ENCODE data around the gene PFKFB1. TPM values are rescaled to one million over a fixed set of nuclear protein-coding genes. Genes with fewer than 3 reads are reported as not detected.

Gene PFKFB1
- total RNA-seq, 4 donors from 2014 or later: not detected

DNA sequence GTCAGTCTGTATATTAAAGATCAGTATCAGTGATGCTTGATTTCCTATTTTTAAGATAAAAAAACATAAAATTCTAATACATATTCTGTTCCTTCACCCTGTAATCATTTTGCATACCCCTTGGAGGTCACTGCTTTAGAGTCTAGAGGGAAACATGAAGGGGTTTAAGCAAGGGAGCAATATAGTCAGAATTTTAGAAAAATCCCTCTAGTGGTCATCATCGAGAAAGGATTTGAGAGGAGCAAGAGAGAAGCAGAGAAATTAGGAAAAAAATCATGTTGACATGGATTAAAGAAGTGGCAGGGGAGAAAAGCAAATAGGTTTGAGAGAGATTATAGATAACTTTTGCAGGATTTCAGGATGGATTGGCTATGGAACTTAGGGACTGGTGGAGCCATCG, 17.3 kb upstream of the PFKFB1 start:
- Histone ChIP-seq H3K27ac (no peak overlapping the region), H3K4me3 (no peak overlapping the region), H3K27me3 (no peaks in the 10 kb centered on the region), H3K4me1 (peaks cover 6 to 30% (median 10%) of the 10 kb centered on the region in 3 donors), H3K9me3 (no peaks in the 10 kb centered on the region), H3K36me3 (peaks cover 0 to 10% (median 0%) of the 10 kb centered on the region in 3 donors)
- WGBS, 2 donors: 33 to 54% methylated on average over 2 of the region's 2 CpGs
- no peak for TF ChIP-seq POLR2A (IDR thresholded peaks at IDR 0.05)
- TF ChIP-seq, protein P1, sequence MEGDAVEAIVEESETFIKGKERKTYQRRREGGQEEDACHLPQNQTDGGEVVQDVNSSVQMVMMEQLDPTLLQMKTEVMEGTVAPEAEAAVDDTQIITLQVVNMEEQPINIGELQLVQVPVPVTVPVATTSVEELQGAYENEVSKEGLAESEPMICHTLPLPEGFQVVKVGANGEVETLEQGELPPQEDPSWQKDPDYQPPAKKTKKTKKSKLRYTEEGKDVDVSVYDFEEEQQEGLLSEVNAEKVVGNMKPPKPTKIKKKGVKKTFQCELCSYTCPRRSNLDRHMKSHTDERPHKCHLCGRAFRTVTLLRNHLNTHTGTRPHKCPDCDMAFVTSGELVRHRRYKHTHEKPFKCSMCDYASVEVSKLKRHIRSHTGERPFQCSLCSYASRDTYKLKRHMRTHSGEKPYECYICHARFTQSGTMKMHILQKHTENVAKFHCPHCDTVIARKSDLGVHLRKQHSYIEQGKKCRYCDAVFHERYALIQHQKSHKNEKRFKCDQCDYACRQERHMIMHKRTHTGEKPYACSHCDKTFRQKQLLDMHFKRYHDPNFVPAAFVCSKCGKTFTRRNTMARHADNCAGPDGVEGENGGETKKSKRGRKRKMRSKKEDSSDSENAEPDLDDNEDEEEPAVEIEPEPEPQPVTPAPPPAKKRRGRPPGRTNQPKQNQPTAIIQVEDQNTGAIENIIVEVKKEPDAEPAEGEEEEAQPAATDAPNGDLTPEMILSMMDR (IDR thresholded peaks at IDR 0.05): peak in 1 of 6 experiments; percentile 11
- intact Hi-C loops (cut with DNase I): no loop called here
- no peak for DNase-seq

DNA sequence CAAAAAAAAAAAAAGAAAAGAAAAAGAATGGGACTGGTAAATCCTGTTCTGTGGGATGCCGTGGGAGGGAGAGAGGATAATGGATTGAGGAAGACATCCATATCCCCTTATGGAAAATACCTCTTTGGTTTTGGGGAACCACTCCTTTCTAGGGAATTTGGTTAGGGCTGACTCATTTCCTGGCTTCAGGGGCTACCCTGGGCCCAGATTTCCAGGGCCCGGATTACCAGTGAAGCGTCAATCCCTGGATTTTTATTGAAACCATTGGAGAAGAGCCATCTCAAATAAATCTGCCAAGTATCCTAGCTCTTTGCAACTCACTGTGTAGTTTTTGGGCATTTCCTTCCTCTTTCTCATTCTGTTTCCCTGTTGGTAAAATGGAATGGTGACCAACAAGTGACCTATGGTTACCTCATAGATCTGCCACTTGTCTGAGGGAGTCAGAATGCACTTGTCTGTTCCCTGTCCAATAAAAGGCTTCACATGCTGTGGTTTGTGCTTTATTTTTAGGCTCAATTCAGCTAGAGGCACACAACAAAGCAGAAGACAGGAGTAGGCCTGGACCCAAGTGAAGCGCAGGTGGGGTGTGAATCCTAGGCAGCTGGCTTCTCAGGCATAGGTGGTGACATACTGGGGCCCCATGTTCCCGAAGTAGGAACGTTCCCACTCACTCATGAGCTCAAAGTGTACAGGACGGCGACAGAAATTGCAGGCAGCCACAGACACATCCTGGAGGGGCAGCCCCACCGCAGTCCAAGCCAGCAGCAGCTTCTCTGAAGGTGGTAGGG, 14.8 kb upstream of the PFKFB1 start:
- Histone ChIP-seq H3K4me1 (peaks cover 6 to 50% (median 10%) of the 10 kb centered on the region in 3 donors), H3K9me3 (no peaks in the 10 kb centered on the region), H3K4me3 (no peak overlapping the region), H3K27me3 (no peaks in the 10 kb centered on the region), H3K36me3 (peaks cover 0 to 35% (median 0%) of the 10 kb centered on the region in 3 donors), H3K27ac (peak overlapping the region; percentile 7 to 73 (median 60))
- 8 to 42% methylated on average over 3 to 8 of the region's 9 CpGs for WGBS, 2 donors
- TF ChIP-seq POLR2A (IDR thresholded peaks at IDR 0.05): no peak
- TF ChIP-seq, protein P1 (IDR thresholded peaks at IDR 0.05): no peak
- intact Hi-C loops (cut with DNase I): no loop called here
- DNase-seq: no peak

DNA sequence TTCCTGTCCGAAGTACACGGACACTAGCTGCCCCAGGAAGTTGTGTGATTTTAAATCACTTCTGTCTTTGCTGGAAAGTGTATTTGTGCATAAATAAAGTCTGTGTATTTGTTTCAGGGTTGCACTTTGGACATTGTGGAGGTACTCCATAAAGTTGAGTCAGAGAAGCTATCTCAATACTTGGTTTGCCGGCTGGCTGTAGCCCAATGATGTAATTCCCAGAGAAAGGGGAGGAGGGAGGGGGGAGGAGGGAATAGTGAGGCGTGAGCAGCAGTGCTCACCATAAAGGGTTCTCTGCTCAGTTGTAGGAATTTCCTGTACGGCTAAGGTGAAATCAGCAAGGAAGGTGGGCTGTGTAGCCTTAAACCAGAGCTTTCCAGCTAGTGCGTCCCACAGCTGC, 13.7 kb upstream of the PFKFB1 start:
- DNase-seq: no peak
- intact Hi-C loops (cut with DNase I): no loop called here
- Histone ChIP-seq H3K4me1 (peaks cover 6 to 60% (median 10%) of the 10 kb centered on the region in 3 donors), H3K27me3 (no peaks in the 10 kb centered on the region), H3K9me3 (no peaks in the 10 kb centered on the region), H3K36me3 (peaks cover 0 to 46% (median 0%) of the 10 kb centered on the region in 3 donors), H3K27ac (peak overlapping the region; percentile 53 to 73 (median 58)), H3K4me3 (no peak overlapping the region)
- TF ChIP-seq, protein P1 (IDR thresholded peaks at IDR 0.05): no peak
- no peak for TF ChIP-seq POLR2A (IDR thresholded peaks at IDR 0.05)
- 47 to 58% methylated on average over 3 to 6 of the region's 6 CpGs for WGBS, 2 donors

DNA sequence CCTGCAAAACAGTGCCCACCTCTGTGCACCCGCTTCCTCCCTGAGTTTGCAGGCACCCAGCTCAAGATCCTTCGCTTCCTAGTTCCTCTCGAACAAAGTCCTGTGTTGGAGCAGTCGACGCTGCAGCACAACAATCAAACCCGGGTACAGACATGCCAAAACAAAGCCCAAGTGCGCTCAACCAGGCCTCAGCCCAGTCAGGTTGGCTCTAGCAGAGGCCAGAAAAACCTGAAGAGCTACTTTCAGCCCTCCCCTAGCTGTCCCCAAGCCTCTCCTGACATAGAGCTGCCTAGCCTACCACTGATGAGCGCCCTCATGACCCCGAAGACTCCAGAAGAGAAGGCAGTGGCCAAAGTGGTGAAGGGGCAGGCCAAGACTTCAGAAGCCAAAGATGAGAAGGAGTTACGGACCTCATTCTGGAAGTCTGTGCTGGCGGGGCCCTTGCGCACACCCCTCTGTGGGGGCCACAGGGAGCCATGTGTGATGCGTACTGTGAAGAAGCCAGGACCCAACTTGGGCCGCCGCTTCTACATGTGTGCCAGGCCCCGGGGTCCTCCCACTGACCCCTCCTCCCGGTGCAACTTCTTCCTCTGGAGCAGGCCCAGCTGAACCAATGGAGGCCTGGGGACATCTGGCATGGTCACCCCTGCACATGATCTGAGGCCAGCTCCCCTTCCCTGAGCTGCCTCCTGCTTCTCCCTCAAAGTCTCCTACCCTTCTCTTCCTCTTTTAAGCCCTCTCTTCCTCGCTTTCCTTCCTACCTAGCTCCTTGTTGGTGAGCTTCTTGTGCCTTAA, 13.0 kb upstream of the PFKFB1 start:
- Histone ChIP-seq H3K27me3 (no peaks in the 10 kb centered on the region), H3K36me3 (peaks cover 0 to 52% (median 0%) of the 10 kb centered on the region in 3 donors), H3K4me3 (no peak overlapping the region), H3K27ac (peak overlapping the region; percentile 53 to 73 (median 58)), H3K9me3 (no peaks in the 10 kb centered on the region), H3K4me1 (peaks cover 6 to 62% (median 10%) of the 10 kb centered on the region in 3 donors)
- TF ChIP-seq POLR2A (IDR thresholded peaks at IDR 0.05): no peak
- TF ChIP-seq, protein P1 (IDR thresholded peaks at IDR 0.05): no peak
- no peak for DNase-seq
- intact Hi-C loops (cut with DNase I): no loop called here
- WGBS, 2 donors: 73% methylated on average over 1 to 10 of the region's 18 CpGs

DNA sequence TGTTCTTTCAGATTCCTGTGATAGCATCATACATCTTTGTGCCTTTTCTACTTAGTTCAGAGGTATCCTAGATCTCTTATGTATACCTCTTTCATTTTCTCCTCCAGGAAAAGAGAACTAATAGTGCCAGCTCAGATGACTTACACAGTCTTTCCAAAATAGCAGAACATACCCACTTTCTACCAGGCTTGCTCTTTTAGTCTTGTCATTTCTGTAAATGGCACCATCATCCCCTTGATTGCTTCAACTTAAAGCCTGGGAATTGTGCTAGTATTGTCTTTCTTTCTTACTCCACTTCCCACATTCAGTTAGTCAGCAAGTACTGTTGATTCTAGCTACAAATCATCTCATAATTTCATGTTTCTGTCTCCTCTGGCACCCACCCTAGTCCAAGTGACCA, 11.3 kb upstream of the PFKFB1 start:
- H3K27me3 ChIP-seq: no peaks in the 10 kb centered on the region
- intact Hi-C loops (cut with DNase I): no loop called here
- TF ChIP-seq, protein P1 (IDR thresholded peaks at IDR 0.05): no peak
- no peak for TF ChIP-seq POLR2A (IDR thresholded peaks at IDR 0.05)
- peaks cover 0 to 53% (median 0%) of the 10 kb centered on the region in 3 donors for H3K36me3 ChIP-seq
- H3K27ac ChIP-seq: peak overlapping the region in 1 of 4 donors; percentile 58
- no peak overlapping the region for H3K4me3 ChIP-seq
- peaks cover 6 to 75% (median 19%) of the 10 kb centered on the region in 3 donors for H3K4me1 ChIP-seq
- DNase-seq: no peak
- no peaks in the 10 kb centered on the region for H3K9me3 ChIP-seq

All from esophagus squamous epithelium (tissue), 5 donors.